ENCODE results near the gene ALG12.
A peak's percentile ranks its signal among the peaks of the same experiment; 100 is the strongest.

ALG12 gene

DNA sequence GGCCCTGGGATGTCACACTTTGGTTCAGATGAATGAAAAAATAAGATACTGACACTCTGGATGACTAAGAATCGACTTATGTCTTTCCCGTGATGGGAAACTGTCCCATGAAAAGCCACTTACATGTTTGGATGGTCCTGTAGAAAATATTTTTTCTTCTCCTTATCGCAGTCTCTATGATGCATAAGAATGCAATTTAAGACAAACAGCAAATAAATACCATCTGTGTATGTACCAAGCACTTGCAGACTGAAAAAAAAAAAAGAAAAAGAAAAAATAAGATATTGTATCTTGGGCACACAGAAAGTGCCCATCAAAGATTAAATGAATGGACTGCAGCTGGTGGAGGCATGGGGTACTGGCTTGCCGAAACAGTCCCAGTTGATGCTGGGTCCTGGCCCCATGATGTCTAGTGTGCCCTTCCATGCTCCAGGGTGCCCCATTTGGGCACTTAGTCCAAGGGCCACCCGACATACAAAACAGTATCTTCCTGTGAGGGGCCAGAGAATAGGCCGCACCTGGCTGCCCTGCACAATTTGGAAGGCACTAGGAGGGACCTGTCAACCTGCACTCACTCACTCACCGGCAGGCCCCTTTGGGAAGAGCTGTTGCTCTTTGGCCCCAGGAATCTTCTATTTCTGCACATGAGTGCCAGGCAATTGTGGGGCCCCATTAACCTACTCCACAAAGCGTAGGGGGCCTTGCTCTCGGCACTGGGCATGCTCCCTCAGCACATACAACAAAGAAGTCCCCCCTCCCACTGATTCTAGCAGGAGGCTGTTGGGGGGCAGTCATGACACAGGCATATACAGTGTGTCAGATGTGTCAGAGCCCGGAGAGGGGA is 67.1 kb downstream of the ALG12 start:
- Mint-ChIP-seq H3K4me1 (ENCODE audit: low read depth) (peaks cover 54% of the 10 kb centered on the region), H3K27me3 (peaks cover 18% of the 10 kb centered on the region), H3K27ac (peak overlapping the region; percentile 24), H3K9me3 (no peaks in the 10 kb centered on the region), H3K36me3 (ENCODE audit: low read depth) (peaks cover 17% of the 10 kb centered on the region), H3K4me3 (no peak overlapping the region)
- intact Hi-C loops (cut with micrococcal nuclease) = no loop called here

Measured in dendritic cell treated with granulocyte-macrophage colony-stimulating factor and Interleukin-4, amounts not matched to agents 40 ng/mL and 50 ng/mL, for 4 days (primary cell).